Chondrocyte (in vitro differentiated cells): Measurements from ENCODE around the gene ARID4B. TPM values are rescaled to one million over a fixed set of nuclear protein-coding genes. Genes with fewer than 3 reads are reported as not detected.

Source experiments
- DNase-seq: peaks from one replicate; pipeline ENCODE4 v3.0.0; 2021; ENCODE audit warnings: mixed read lengths, low spot score
- H3K27ac Mint-ChIP-seq: one replicate; pipeline ENCODE4 v1.8.0; 2021; ENCODE audit warnings: mild to moderate bottlenecking, moderate library complexity, mixed read lengths; ENCODE audit not compliant: unreplicated experiment
- H3K27me3 Mint-ChIP-seq: 2 replicates; pipeline ENCODE4 v1.8.0; 2021; ENCODE audit warnings: low read depth, mixed read lengths
- H3K36me3 Mint-ChIP-seq: 2 replicates; pipeline ENCODE4 v1.8.0; 2021; ENCODE audit warnings: low read depth, mixed read lengths
- H3K4me1 Mint-ChIP-seq: 2 replicates; pipeline ENCODE4 v1.8.0; 2021; ENCODE audit warnings: low read depth, mild to moderate bottlenecking, mixed read lengths
- H3K4me3 Mint-ChIP-seq: one replicate; pipeline ENCODE4 v1.8.0; 2021; ENCODE audit warnings: mild to moderate bottlenecking, moderate library complexity, mixed read lengths; ENCODE audit not compliant: unreplicated experiment
- H3K9me3 Mint-ChIP-seq: 2 replicates; pipeline ENCODE4 v1.8.0; 2021; ENCODE audit warnings: low read depth, mixed read lengths
- CTCF ChIP-seq: fragments of 200-600 bp; sonication (generic); IDR thresholded peaks from 2 replicates; pipeline ENCODE4 v1.5.0; 2021; ENCODE audit warnings: antibody characterized with exemption, mild to moderate bottlenecking, moderate library complexity
- total RNA-seq: library from RNA; stranded (reverse); gene quantifications from 3 replicates; pipeline ENCODE4 v1.2.1, GENCODE V29; 2021

Gene ARID4B
- total RNA-seq, 1 donor from 2014 or later: 26.5 TPM

- no peak for TF ChIP-seq CTCF
- Mint-ChIP-seq H3K9me3 (no peaks in the 10 kb centered on the region), H3K27me3 (no peaks in the 10 kb centered on the region), H3K4me3 (no peak overlapping the region), H3K4me1 (peaks cover 6% of the 10 kb centered on the region), H3K27ac (no peak overlapping the region), H3K36me3 (peaks cover 6% of the 10 kb centered on the region)
- DNase-seq: no peak
Measured at GRCh38 chr1:235187316-235187715, 140.7 kb downstream of the ARID4B start.

DNA sequence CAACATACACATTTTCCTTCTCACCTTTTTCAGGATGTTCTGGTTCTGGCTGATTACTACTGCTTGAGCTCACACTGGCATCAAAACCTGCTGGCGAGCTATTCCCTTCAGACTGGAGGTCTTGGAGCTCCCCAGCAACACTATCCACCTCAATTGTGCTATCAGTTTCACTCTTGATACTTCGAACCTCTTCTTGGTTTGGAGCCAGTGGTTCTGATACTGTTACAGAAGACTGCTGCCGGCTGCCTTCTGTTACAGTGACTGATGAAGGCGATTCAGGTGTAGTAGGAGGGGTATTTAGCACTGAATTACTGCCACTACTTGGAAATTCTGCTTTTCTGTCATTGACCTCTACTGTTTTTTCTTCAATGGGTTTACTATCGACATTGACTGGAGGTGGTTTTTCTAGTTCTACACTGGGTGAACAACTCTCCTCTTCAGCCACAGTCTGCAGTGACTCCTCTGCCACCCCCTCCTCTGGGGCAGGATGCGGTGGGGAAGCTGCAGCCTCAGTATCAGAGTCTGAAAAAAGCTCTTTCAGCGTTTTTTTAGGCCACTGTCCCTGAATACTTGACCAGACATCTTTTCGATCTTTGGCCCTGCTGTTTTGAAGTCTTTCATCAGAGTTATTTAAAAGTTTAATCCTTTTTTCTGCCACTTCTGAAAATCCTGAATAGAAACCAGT is 146.3 kb downstream of the ARID4B start:
- no peak overlapping the region for H3K27ac Mint-ChIP-seq
- H3K4me1 Mint-ChIP-seq: no peaks in the 10 kb centered on the region
- no peak for TF ChIP-seq CTCF

GRCh38 chr1:235180916-235181460 is 147.0 kb downstream of the ARID4B start:
- DNase-seq: no peak
- Mint-ChIP-seq H3K9me3 (no peaks in the 10 kb centered on the region), H3K4me3 (no peak overlapping the region), H3K27me3 (no peaks in the 10 kb centered on the region), H3K36me3 (peaks cover 24% of the 10 kb centered on the region), H3K27ac (no peak overlapping the region), H3K4me1 (no peaks in the 10 kb centered on the region)
- no peak for TF ChIP-seq CTCF

More for the DNA sequence above, 146.3 kb downstream of the ARID4B start:
- Mint-ChIP-seq H3K9me3 (no peaks in the 10 kb centered on the region), H3K4me3 (no peak overlapping the region), H3K27me3 (no peaks in the 10 kb centered on the region), H3K36me3 (peaks cover 21% of the 10 kb centered on the region)
- DNase-seq: no peak

DNA sequence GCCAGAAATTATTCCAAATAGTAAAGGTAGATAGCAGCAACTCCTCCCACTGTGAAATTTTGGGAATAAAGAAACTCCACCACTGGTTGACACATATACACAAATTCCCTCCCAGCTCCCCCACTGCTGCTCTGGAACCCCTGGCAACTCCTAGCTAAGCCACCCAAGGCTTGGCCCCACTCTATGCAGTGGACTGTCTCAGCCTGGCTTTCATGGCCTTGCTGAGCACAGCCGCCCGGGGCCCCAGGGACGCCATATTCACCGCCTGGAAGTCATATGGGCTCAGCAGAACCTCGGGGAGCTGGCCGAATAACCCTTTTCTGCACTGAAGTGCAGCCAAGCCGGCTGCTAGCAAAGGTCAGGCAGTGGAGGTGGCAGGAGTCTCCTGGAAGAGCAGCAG is 151.5 kb downstream of the ARID4B start:
- H3K4me3 Mint-ChIP-seq: no peak overlapping the region
- no peak for TF ChIP-seq CTCF
- H3K4me1 Mint-ChIP-seq: no peaks in the 10 kb centered on the region
- H3K27me3 Mint-ChIP-seq: no peaks in the 10 kb centered on the region
- H3K9me3 Mint-ChIP-seq: no peaks in the 10 kb centered on the region
- no peak overlapping the region for H3K27ac Mint-ChIP-seq
- DNase-seq: no peak
- H3K36me3 Mint-ChIP-seq: peaks cover 24% of the 10 kb centered on the region

GRCh38 chr1:235169986-235170385 is 158.0 kb downstream of the ARID4B start:
- no peak for DNase-seq
- H3K27me3 Mint-ChIP-seq: no peaks in the 10 kb centered on the region
- no peak overlapping the region for H3K27ac Mint-ChIP-seq
- H3K9me3 Mint-ChIP-seq: no peaks in the 10 kb centered on the region
- no peaks in the 10 kb centered on the region for H3K4me1 Mint-ChIP-seq
- H3K4me3 Mint-ChIP-seq: no peak overlapping the region
- peaks cover 18% of the 10 kb centered on the region for H3K36me3 Mint-ChIP-seq
- no peak for TF ChIP-seq CTCF
